CD4-positive, alpha-beta T cell (primary cell): Measurements from ENCODE around the gene TBCC. TPM values are rescaled to one million over a fixed set of nuclear protein-coding genes. Genes with fewer than 3 reads are reported as not detected.
A peak's percentile ranks its signal among the peaks of the same experiment; 100 is the strongest.

Experiments used
- ATAC-seq: fragments of 200-7000 bp; cut with Tn5 transposase; one replicate; pipeline ENCODE4 v1.10.0; 2022; ENCODE audit warnings: mild to moderate bottlenecking; ENCODE audit not compliant: poor library complexity
- CTCF ChIA-PET: fragments of 350-600 bp; sonication (Branson Sonifier 250); formaldehyde crosslinking; loops from one replicate; lab custom pipeline; 2021; ENCODE audit warnings: antibody characterized with exemption, inconsistent platforms; lab: Charles Lee
- POLR2A ChIA-PET: fragments of 350-600 bp; sonication (Branson Sonifier 250); formaldehyde crosslinking; loops from one replicate; lab custom pipeline; 2021; ENCODE audit warnings: antibody characterized with exemption, inconsistent platforms; lab: Charles Lee
- DNase-seq, 14 experiments: peaks; one replicate each; pipeline ENCODE4 v3.0.0-alpha.2; 2013 to 2020; ENCODE audit warnings: mixed read lengths in 2 of 14
- H3K27ac ChIP-seq, 2 donors: one replicate each; pipeline versions ENCODE4 v1.5.1 to v1.7.0; 2013; ENCODE audit warnings: low read length in 2 of 2, low read depth in 1 of 2, mild to moderate bottlenecking in 1 of 2
- H3K27me3 ChIP-seq, 2 experiments: 1 replicate in 1 of 2; 2 replicates in 1 of 2; pipeline versions ENCODE4 v1.6.1 to v1.7.0; 2013; ENCODE audit warnings: low read length in 2 of 2, control low read depth in 1 of 2, mild to moderate bottlenecking in 1 of 2, moderate library complexity in 1 of 2; ENCODE audit not compliant: insufficient read depth in 2 of 2, control insufficient read depth in 1 of 2
- H3K36me3 ChIP-seq: one replicate; pipeline ENCODE4 v1.6.1; 2013; ENCODE audit warnings: low read length, control low read depth; ENCODE audit not compliant: insufficient read depth
- H3K4me1 ChIP-seq: one replicate; pipeline ENCODE4 v1.6.1; 2013; ENCODE audit warnings: low read length, control low read depth; ENCODE audit not compliant: insufficient read depth
- H3K4me3 ChIP-seq: one replicate; pipeline ENCODE4 v1.5.1; 2013; ENCODE audit warnings: mild to moderate bottlenecking, low read length, moderate library complexity
- H3K9me3 ChIP-seq, 2 experiments: 1 replicate in 1 of 2; 2 replicates in 1 of 2; pipeline versions ENCODE4 v1.6.1 to v1.7.0; 2013; ENCODE audit warnings: low read length in 2 of 2, mild to moderate bottlenecking in 2 of 2, control low read depth in 1 of 2, moderate library complexity in 1 of 2; ENCODE audit not compliant: control insufficient read depth in 1 of 2, insufficient read depth in 1 of 2
- H3K27ac Mint-ChIP-seq: one replicate; pipeline ENCODE4 v1.8.0; 2020; ENCODE audit warnings: mixed read lengths
- H3K27me3 Mint-ChIP-seq: one replicate; pipeline ENCODE4 v1.8.0; 2021; ENCODE audit warnings: mixed read lengths
- H3K36me3 Mint-ChIP-seq: one replicate; pipeline ENCODE4 v1.8.0; 2021; ENCODE audit warnings: low read depth, mixed read lengths
- H3K4me1 Mint-ChIP-seq: one replicate; pipeline ENCODE4 v1.8.0; 2021; ENCODE audit warnings: low read depth, mixed read lengths
- H3K4me3 Mint-ChIP-seq: one replicate; pipeline ENCODE4 v1.8.0; 2020; ENCODE audit warnings: mild to moderate bottlenecking, mixed read lengths
- H3K9me3 Mint-ChIP-seq: one replicate; pipeline ENCODE4 v1.8.0; 2020; ENCODE audit warnings: mixed read lengths
- CTCF ChIP-seq: fragments of 200-600 bp; IDR thresholded peaks from one replicate; pipeline ENCODE4 v1.8.0; 2022; ENCODE audit warnings: antibody characterized with exemption, mild to moderate bottlenecking
- intact Hi-C, 2 experiments: fragments of 100-400 bp; cut with DNase I in 1 of 2; cut with micrococcal nuclease in 1 of 2; formaldehyde crosslinking; loops; one replicate each; pipeline versions ENCODE4 v1.15.1 to v1.9.0; 2023 to 2025; cut with DNase I, micrococcal nuclease
- total RNA-seq, 174 experiments: library from RNA in 2 of 174; stranded (reverse) in 2 of 174; gene quantifications; one replicate each; pipeline ENCODE4 v1.2.3 and lab custom pipeline; 2021 to 2026

TBCC gene
- total RNA-seq, 2 experiments from 2014 or later, result 67.3 to 68.3 TPM

DNA sequence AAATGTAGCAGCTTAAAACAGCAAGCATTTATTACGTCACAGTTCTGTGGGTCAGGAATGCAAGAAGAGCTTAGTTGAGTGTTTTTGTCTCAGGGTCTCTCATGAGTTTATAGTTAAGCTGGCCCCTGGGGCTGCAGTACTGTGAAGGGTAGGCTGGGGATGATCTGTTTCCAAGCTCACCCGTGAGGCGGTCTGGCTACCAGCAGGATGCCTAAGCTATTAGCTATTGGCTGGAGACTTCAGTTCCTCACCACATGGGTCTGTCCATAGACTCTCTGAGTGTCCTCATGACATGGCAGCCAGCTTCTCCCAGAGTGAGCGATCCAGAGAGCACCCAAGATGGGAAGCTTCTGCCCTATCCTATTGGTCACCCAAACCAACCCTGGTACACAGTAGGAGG, 23.1 kb upstream of the TBCC start:
- Histone ChIP-seq H3K27me3 (no peaks in the 10 kb centered on the region), H3K27ac (peak overlapping the region in 1 of 2 donors; percentile 45), H3K4me1 (peaks cover 51% of the 10 kb centered on the region), H3K36me3 (peaks cover 10% of the 10 kb centered on the region), H3K9me3 (no peaks in the 10 kb centered on the region), H3K4me3 (no peak overlapping the region)
- Mint-ChIP-seq H3K36me3 (peaks cover 29% of the 10 kb centered on the region), H3K27me3 (no peaks in the 10 kb centered on the region), H3K9me3 (no peaks in the 10 kb centered on the region), H3K27ac (peak overlapping the region; percentile 99), H3K4me3 (no peak overlapping the region), H3K4me1 (peaks cover 70% of the 10 kb centered on the region)
- DNase-seq (no peak), ATAC-seq (no peak)
- POLR2A ChIA-PET, result interaction anchor here (0.8 to 22.3 kb wide), 7 partner anchors 9 to 111 kb away, joined by 3 to 1427 read pairs (median 46); partner anchors contain the start of genes BICRAL, RPL7L1 and TBCC
- no peak for TF ChIP-seq CTCF
- intact Hi-C loops, result loop anchor here in 1 of 2 experiments (5.0 kb wide), 1 partner anchor 42 kb away; no protein-coding TSS in a partner anchor
- CTCF ChIA-PET, result interaction anchor here (1.1 to 3.9 kb wide), 7 partner anchors 10 to 460 kb away, joined by 3 to 23 read pairs (median 5); partner anchors contain the start of gene TBCC

DNA sequence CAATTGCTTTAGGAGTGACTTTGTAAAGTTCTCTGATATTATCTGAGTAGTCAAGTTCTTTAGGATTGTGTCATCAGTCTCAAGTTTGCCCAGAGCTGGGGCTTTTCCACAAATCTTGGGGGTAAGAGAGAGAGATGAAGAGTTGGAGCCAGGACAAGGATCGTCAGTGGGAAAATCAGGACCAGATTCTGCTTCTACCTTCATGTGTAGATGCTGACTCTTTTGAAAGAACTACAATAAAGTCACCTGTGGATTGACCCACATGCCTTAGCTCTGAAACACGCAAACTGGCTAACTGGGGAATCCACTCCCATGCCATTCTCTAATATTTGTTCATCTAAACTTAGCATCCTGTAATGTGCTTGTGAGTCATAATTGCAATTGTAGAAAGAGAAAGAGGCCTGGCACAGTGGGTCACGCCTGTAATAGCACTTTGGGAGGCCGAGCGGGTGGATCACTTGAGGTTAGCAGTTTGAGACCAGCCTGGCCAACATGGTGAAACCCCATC, 20.3 kb upstream of the TBCC start:
- Histone ChIP-seq H3K27ac (no peak overlapping the region), H3K4me3 (no peak overlapping the region), H3K27me3 (no peaks in the 10 kb centered on the region), H3K4me1 (peaks cover 32% of the 10 kb centered on the region), H3K9me3 (no peaks in the 10 kb centered on the region), H3K36me3 (peaks cover 10% of the 10 kb centered on the region)
- Mint-ChIP-seq H3K27me3 (no peaks in the 10 kb centered on the region), H3K27ac (peak overlapping the region; percentile 58), H3K4me1 (peaks cover 58% of the 10 kb centered on the region), H3K4me3 (no peak overlapping the region), H3K9me3 (no peaks in the 10 kb centered on the region), H3K36me3 (peaks cover 36% of the 10 kb centered on the region)
- CTCF ChIA-PET, result interaction anchor here (1.4 to 1.5 kb wide), 2 partner anchors 9 to 18 kb away, joined by 3 to 5 read pairs; no protein-coding TSS in a partner anchor
- POLR2A ChIA-PET, result interaction anchor here (0.6 to 22.3 kb wide), 4 partner anchors 10 to 113 kb away, joined by 3 to 1427 read pairs (median 9); partner anchors contain the start of genes BICRAL, RPL7L1 and TBCC
- ATAC-seq (no peak), DNase-seq (peak in 1 of 14 experiments; percentile 32)
- intact Hi-C loops, result loop anchor here in 1 of 2 experiments (5.0 kb wide), 1 partner anchor 39 kb away; no protein-coding TSS in a partner anchor
- no peak for TF ChIP-seq CTCF

GRCh38 chr6:42764911-42765648, 19.2 kb upstream of the TBCC start:
- Histone ChIP-seq H3K36me3 (peaks cover 16% of the 10 kb centered on the region), H3K27me3 (no peaks in the 10 kb centered on the region), H3K4me3 (no peak overlapping the region), H3K27ac (no peak overlapping the region), H3K9me3 (no peaks in the 10 kb centered on the region), H3K4me1 (peaks cover 21% of the 10 kb centered on the region)
- DNase-seq (no peak), ATAC-seq (no peak)
- no peaks in the 10 kb centered on the region for H3K27me3 Mint-ChIP-seq
- intact Hi-C loops, result loop anchor here in 1 of 2 experiments (5.0 kb wide), 1 partner anchor 38 kb away; no protein-coding TSS in a partner anchor
- ChIA-PET CTCF (interaction anchor here (1.5 kb wide), 1 partner anchor 8 kb away, joined by 3 read pairs; no protein-coding TSS in a partner anchor), POLR2A (interaction anchor here (0.7 to 8.6 kb wide), 5 partner anchors 10 to 114 kb away, joined by 3 to 61 read pairs (median 4); partner anchors contain the start of genes BICRAL, RPL7L1 and TBCC)
- no peak for TF ChIP-seq CTCF
- peaks cover 31% of the 10 kb centered on the region for H3K36me3 Mint-ChIP-seq
- H3K9me3 Mint-ChIP-seq, result no peaks in the 10 kb centered on the region
- H3K27ac Mint-ChIP-seq, result peak overlapping the region; percentile 58
- peaks cover 51% of the 10 kb centered on the region for H3K4me1 Mint-ChIP-seq
- no peak overlapping the region for H3K4me3 Mint-ChIP-seq
